Gastrocnemius medialis (tissue), 4 donors: Measurements from ENCODE around the gene SCN4A.

ENCODE experiments used
- CTCF ChIP-seq, 5 experiments: fragments of 450-650 bp in 3 of 5; fragments of 200-600 bp in 2 of 5; sonication (generic) in 2 of 5; IDR thresholded peaks in 4 of 5; conservative IDR thresholded peaks in 1 of 5; 1 replicate in 4 of 5; 2 replicates in 1 of 5; pipeline ENCODE4 v1.5.1; 2016 to 2019; ENCODE audit warnings: antibody characterized with exemption in 5 of 5, mild to moderate bottlenecking in 3 of 5, moderate library complexity in 3 of 5
- POLR2A ChIP-seq, 2 donors: fragments of 450-650 bp; IDR thresholded peaks; one replicate each; pipeline ENCODE4 v1.6.1; 2017; ENCODE audit warnings: antibody characterized with exemption in 2 of 2, mild to moderate bottlenecking in 2 of 2, moderate library complexity in 2 of 2

DNA sequence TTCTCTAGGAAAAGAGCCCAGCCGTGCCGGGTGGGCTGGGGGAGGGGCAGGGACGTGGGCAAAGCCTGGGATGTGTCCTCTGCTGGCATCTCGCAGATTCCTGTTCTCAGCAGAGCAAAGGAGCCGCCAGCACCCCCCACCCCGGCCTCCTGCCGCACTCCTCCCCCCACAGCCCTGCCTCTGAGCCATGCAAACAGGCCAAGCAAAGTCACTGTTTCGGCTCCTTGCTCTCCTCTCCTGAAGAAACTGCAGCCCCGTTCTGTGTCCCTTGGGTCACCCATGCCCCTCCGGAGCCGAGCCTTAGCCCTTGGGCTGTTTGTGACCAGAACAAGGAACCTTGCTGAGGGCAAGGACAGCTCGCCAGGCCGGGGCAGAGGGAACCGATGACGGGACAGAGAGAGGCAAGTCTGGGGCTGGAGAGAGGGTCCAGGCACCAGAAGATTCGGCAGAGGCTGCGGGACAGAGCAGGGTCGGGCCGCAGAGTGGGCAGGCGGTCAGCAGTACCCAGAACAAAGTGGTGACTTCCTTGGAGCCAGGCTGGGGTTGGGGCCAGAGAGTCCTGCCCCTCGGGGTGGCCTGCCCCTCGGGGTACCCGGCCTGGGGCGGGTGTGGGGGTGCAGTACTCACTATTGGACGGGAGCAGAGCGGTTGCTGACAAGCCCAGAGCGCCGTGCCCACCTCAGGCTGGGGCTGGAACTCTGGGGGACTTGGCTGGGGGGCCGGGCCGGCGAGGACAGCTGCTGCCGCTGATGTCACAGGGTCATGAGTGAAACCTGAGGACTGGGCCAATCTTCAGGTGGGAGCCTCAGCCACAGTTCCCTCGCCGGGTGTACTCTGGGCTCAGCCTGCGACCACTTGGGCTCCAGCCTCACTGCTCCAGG, 16.3 kb upstream of the SCN4A start:
- TF ChIP-seq CTCF (IDR thresholded peaks at IDR 0.05 in 4 of 5, conservative IDR thresholded peaks at IDR 0.05 in 1 of 5) (no peak), POLR2A (IDR thresholded peaks at IDR 0.05) (peak; percentile 92)
